Stimulated activated naive B cell treated with anti-CD40 and anti-IgM and Interleukin-4, amounts not matched to agents 10 μg/mL and 1 μg/mL and 100 μg/mL, for 72 hours (primary cell): ENCODE data around the gene TRIM29.

ENCODE experiments used
- ATAC-seq, 2 donors: fragments of 150-1000 bp; cut with Tn5 transposase; replicated peaks; 2 replicates each; pipeline ENCODE4 v1.10.0; 2021; ENCODE audit warnings: moderate library complexity in 1 of 2
- DNase-seq: peaks from one replicate; pipeline ENCODE4 v3.0.0; 2021
- H3K27ac Mint-ChIP-seq: one replicate; pipeline ENCODE4 v1.8.0; 2022; ENCODE audit warnings: mild to moderate bottlenecking, mixed read lengths
- H3K27me3 Mint-ChIP-seq, 2 donors: one replicate each; pipeline ENCODE4 v1.8.0; 2022; ENCODE audit warnings: mixed read lengths in 2 of 2
- H3K36me3 Mint-ChIP-seq, 2 donors: one replicate each; pipeline ENCODE4 v1.8.0; 2022; ENCODE audit warnings: mixed read lengths in 2 of 2, mild to moderate bottlenecking in 1 of 2
- H3K4me1 Mint-ChIP-seq, 2 donors: one replicate each; pipeline ENCODE4 v1.8.0; 2022; ENCODE audit warnings: mixed read lengths in 2 of 2, mild to moderate bottlenecking in 1 of 2
- H3K4me3 Mint-ChIP-seq, 2 donors: one replicate each; pipeline ENCODE4 v1.8.0; 2022; ENCODE audit warnings: mild to moderate bottlenecking in 2 of 2, mixed read lengths in 2 of 2, moderate library complexity in 1 of 2
- H3K9me3 Mint-ChIP-seq, 2 donors: one replicate each; pipeline ENCODE4 v1.8.0; 2022; ENCODE audit warnings: mixed read lengths in 2 of 2, mild to moderate bottlenecking in 1 of 2

Gene TRIM29

GRCh38 chr11:120179057-120179672, 41.3 kb upstream of the TRIM29 start:
- no peak for DNase-seq
- Mint-ChIP-seq H3K27ac (peak overlapping the region; percentile 68), H3K36me3 (no peaks in the 10 kb centered on the region), H3K4me1 (no peaks in the 10 kb centered on the region), H3K27me3 (peaks cover 28 to 45% of the 10 kb centered on the region in 2 donors), H3K4me3 (no peak overlapping the region), H3K9me3 (no peaks in the 10 kb centered on the region)
- ATAC-seq = no peak

DNA sequence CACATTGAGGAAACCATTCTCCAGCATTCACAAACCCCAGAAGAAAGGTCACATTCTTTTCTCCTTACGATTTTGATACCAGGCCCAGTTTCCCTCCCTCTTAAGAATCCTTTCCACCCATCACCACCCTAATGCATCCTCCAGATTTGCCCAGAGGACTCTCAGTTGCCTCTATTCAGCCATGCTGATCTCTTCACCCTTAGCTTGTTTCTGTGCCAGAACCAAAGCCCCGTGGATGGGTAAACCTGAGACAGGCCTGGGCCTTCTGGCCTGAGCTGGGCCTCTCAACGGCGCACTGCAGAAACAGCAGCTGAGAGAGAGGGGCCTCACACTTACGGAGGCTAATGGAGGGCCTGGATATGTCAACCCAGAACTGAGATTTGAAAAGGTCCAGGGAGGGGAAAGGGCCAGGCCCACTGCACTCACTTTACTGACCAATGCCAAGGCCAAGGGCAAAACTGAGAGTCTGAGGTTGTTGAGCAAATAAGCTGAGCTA, 40.7 kb upstream of the TRIM29 start:
- ATAC-seq (no peak), DNase-seq (no peak)
- no peaks in the 10 kb centered on the region for H3K36me3 Mint-ChIP-seq
- no peaks in the 10 kb centered on the region for H3K9me3 Mint-ChIP-seq
- no peaks in the 10 kb centered on the region for H3K4me1 Mint-ChIP-seq
- H3K27ac Mint-ChIP-seq = no peak overlapping the region
- peaks cover 31 to 51% of the 10 kb centered on the region in 2 donors for H3K27me3 Mint-ChIP-seq
- H3K4me3 Mint-ChIP-seq = no peak overlapping the region

- Mint-ChIP-seq H3K4me3 (no peak overlapping the region), H3K36me3 (no peaks in the 10 kb centered on the region), H3K4me1 (peaks cover 11 to 12% of the 10 kb centered on the region in 2 donors), H3K9me3 (no peaks in the 10 kb centered on the region), H3K27ac (no peak overlapping the region), H3K27me3 (peaks cover 57 to 77% of the 10 kb centered on the region in 2 donors)
- no peak for DNase-seq
- ATAC-seq = no peak
Measured at GRCh38 chr11:120174866-120175265, 37.0 kb upstream of the TRIM29 start.

DNA sequence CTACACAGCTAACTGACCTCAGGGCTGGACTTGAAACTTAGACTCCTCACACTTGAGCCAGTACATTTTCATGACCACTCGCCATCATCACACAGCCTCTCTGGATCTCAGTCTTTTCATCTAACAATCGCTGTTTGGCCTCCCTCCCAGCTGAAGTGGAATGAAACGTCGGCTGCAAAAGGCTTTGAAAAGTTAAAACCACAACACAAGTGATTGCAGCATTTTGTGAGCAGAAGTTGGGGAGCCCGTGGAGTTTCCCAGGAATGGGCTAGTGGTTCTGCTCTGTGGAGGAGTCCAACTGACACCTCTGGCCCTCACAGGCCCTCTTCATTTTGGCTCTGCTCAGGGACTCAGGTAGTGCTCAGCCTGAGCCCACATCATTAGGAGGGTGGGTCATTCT, 35.9 kb upstream of the TRIM29 start:
- peaks cover 53 to 75% of the 10 kb centered on the region in 2 donors for H3K27me3 Mint-ChIP-seq
- H3K4me1 Mint-ChIP-seq = peaks cover 13% of the 10 kb centered on the region in 2 donors
- DNase-seq = no peak
- no peaks in the 10 kb centered on the region for H3K36me3 Mint-ChIP-seq
- H3K4me3 Mint-ChIP-seq = no peak overlapping the region
- no peak overlapping the region for H3K27ac Mint-ChIP-seq
- ATAC-seq = no peak
- H3K9me3 Mint-ChIP-seq = no peaks in the 10 kb centered on the region

DNA sequence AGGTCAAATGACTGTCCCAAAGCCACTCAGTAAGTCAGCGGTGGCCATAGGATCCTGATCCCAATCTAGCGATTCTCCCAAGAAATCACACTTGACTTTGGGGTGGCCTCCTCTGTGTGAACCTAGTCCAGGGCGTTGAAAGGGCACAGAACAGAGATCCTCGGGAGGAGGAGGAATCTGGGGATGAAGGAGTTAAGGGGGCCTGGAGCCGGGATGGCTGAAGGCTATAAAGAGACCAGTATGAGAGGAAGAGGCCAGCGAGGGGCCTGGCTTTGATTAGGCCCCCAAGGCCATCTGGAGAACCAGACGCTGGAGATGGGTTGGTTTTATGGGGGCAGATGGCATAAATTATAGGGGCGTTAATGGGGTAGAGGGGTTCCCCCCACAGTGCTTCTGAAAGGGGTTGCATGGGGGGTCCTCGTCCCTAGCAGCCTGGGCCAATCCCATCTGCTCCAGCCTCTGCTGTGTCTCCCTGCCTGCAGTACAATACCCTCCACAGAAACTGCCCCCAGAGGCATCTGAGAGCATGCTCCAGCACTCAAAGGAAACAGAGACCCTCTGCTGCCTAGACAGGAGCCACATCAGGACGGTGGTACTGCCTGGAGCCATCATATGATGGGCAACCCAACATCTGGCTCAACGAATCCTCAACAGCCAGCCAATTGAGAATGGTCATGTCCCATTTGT, 35.2 kb upstream of the TRIM29 start:
- no peak overlapping the region for H3K27ac Mint-ChIP-seq
- DNase-seq (no peak), ATAC-seq (no peak)
- no peaks in the 10 kb centered on the region for H3K36me3 Mint-ChIP-seq
- H3K9me3 Mint-ChIP-seq = no peaks in the 10 kb centered on the region
- peaks cover 60 to 80% of the 10 kb centered on the region in 2 donors for H3K27me3 Mint-ChIP-seq
- H3K4me3 Mint-ChIP-seq = no peak overlapping the region
- peaks cover 16 to 17% of the 10 kb centered on the region in 2 donors for H3K4me1 Mint-ChIP-seq

DNA sequence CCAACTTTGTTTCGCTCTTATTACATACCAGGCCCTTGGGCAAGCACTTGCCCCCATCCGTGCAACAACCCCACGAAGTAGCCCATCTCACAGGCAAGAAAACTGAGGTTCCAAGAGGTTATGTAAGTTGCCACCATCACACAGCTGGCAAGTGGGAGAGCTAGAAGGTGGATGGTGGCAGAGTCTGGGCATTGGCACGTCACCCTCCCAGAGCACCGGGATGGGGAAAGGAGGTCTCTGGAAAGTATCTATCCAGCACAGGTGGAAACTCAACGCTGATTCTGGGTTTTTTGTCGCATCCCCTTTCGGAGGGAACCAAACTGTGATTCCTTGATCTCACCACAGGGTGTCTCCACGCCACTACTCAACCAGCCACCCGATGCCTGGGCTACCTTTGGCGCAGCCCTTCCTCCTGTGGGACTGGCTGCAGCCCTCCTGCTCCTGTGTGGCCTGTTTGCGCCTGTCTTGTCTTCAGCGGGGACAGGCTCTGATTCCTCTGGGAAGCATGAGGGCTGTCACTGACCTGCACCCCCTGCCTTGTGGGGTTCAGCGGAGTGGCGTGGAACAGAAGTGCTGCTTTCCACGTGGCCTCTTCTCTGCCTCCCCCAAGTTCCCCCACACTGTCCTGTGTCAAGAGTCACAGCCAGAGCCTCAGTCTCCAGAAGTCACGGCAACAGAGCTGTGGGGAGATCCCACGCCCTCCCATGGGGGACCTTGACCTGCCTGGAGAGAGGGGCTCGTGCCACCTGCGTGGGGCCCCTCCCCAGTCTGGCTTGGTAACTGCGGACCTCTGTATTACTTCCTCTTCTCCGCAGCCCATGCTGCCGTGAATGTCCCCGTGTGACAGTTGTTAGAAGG, 34.4 kb upstream of the TRIM29 start:
- Mint-ChIP-seq H3K27me3 (peaks cover 68 to 89% of the 10 kb centered on the region in 2 donors), H3K4me3 (peak overlapping the region in 1 of 2 donors; percentile 57), H3K27ac (peak overlapping the region; percentile 14), H3K9me3 (no peaks in the 10 kb centered on the region), H3K36me3 (no peaks in the 10 kb centered on the region), H3K4me1 (peaks cover 16 to 17% of the 10 kb centered on the region in 2 donors)
- ATAC-seq (peak; percentile 71 to 76), DNase-seq (peak; percentile 29)

DNA sequence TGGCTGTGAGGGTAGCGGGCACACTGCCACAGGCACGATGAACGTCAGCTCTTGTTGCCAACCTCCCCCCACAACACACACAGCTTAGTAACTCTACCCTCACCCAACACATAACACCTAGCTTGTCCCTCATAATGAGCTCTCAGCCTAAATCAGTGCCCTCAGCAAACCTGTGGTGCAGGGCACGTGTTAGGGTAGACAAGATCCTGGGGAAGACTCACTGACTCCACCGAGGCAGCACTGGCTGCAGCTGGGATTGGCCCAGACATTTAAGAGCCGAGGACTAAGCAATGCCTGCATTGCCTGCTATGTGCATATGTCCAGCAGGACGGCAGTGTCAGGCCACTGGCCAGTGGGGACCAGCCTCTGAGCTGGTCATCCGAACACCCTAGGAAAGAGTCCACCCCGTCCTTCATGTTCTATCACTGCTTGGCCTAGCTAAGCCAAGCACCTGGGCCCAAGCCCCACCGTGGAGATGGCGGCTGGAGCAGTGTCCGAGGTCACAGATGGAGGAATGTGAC, 32.9 kb upstream of the TRIM29 start:
- Mint-ChIP-seq H3K9me3 (peaks cover 2 to 3% of the 10 kb centered on the region in 2 donors), H3K27me3 (peaks cover 75 to 97% of the 10 kb centered on the region in 2 donors), H3K27ac (no peak overlapping the region), H3K36me3 (peaks cover under 1 to 1% of the 10 kb centered on the region in 2 donors), H3K4me3 (no peak overlapping the region), H3K4me1 (peaks cover 16 to 17% of the 10 kb centered on the region in 2 donors)
- DNase-seq (no peak), ATAC-seq (no peak)

GRCh38 chr11:120169981-120170698, 32.2 kb upstream of the TRIM29 start:
- Mint-ChIP-seq H3K4me1 (peaks cover 16 to 17% of the 10 kb centered on the region in 2 donors), H3K36me3 (peaks cover 2 to 4% of the 10 kb centered on the region in 2 donors), H3K9me3 (peaks cover 6 to 7% of the 10 kb centered on the region in 2 donors), H3K4me3 (no peak overlapping the region), H3K27me3 (peaks cover 74 to 97% of the 10 kb centered on the region in 2 donors), H3K27ac (no peak overlapping the region)
- DNase-seq (no peak), ATAC-seq (no peak)

GRCh38 chr11:120168960-120169681, 31.2 kb upstream of the TRIM29 start:
- DNase-seq = peak; percentile 20
- Mint-ChIP-seq H3K27me3 (peaks cover 74 to 92% of the 10 kb centered on the region in 2 donors), H3K36me3 (peaks cover 3 to 8% of the 10 kb centered on the region in 2 donors), H3K4me1 (peaks cover 16 to 17% of the 10 kb centered on the region in 2 donors), H3K4me3 (peak overlapping the region; percentile 48 to 75), H3K27ac (no peak overlapping the region), H3K9me3 (peaks cover 11 to 12% of the 10 kb centered on the region in 2 donors)
- ATAC-seq = peak; percentile 69 to 70

DNA sequence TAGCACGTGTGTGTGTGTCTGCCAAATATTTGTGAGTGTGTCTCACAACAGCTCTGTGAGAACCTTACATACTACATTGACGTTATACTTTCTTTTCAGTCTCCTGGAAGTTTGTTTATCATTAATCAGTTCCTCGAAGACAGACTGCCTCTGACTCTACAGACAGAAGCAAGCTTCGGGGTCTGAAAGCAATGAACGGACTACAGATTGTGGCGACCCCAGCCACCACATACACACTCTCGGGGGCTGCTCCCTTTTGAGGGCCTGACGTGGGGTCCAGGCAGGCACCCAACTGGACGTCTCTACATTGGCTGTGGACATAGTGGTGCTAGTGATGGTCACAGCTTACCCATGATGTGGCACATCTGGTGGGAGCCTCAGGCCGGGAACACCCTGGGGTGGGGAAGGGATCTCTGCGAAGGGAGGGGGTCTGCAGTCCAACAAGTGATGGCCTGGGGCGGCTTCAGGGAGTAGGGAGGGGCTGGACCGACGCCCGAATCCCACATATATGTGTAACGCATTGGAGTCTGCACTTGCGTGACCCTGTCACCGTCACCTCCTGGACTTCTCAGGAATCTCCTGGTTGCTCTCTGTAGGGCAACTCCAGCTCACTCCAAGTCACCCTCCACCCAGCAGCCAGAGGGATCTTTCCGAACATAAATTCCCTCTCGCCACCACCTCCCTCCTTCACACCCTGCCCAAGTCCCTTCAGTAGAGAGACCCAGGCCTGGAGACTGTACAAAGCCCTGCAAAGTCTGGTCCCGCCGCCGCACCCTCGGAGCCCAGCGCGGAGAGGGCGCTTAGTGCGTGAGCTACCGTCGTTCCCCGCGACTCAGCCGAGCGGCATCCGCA, 30.4 kb upstream of the TRIM29 start:
- H3K4me3 Mint-ChIP-seq = peak overlapping the region; percentile 48 to 75
- DNase-seq (no peak), ATAC-seq (no peak)
- H3K9me3 Mint-ChIP-seq = peaks cover 11 to 12% of the 10 kb centered on the region in 2 donors
- H3K36me3 Mint-ChIP-seq = peaks cover 3 to 8% of the 10 kb centered on the region in 2 donors
- H3K27me3 Mint-ChIP-seq = peaks cover 68 to 84% of the 10 kb centered on the region in 2 donors
- H3K4me1 Mint-ChIP-seq = peaks cover 16 to 17% of the 10 kb centered on the region in 2 donors
- H3K27ac Mint-ChIP-seq = no peak overlapping the region

GRCh38 chr11:120167659-120168058, 29.7 kb upstream of the TRIM29 start:
- peaks cover 3 to 8% of the 10 kb centered on the region in 2 donors for H3K36me3 Mint-ChIP-seq
- H3K4me3 Mint-ChIP-seq = no peak overlapping the region
- H3K9me3 Mint-ChIP-seq = peaks cover 11 to 12% of the 10 kb centered on the region in 2 donors
- ATAC-seq (no peak), DNase-seq (no peak)
- H3K27me3 Mint-ChIP-seq = peaks cover 61 to 77% of the 10 kb centered on the region in 2 donors
- H3K4me1 Mint-ChIP-seq = peaks cover 12 to 14% of the 10 kb centered on the region in 2 donors
- H3K27ac Mint-ChIP-seq = no peak overlapping the region

DNA sequence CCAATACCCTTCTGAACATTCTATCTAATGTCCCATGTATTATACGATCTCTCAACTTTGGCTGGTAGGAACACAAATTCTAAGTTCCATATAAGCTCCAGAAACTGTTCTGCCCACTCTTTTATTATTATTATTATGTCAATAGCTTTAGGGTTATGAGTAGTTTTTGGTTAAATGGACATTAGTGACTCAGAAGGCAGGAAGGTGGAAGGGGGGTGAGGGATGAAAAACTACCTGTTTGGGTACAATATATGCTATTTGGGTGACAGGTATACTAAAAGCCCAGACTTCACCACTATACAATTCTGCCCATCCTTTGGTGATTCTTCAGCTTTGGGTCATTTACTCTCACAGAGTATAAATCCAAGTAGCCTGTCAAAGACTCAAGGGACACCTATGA, 22.5 kb upstream of the TRIM29 start:
- H3K27me3 Mint-ChIP-seq = peaks cover 28 to 32% of the 10 kb centered on the region in 2 donors
- ATAC-seq (no peak), DNase-seq (no peak)
- peaks cover 1 to 4% of the 10 kb centered on the region in 2 donors for H3K36me3 Mint-ChIP-seq
- peaks cover 9 to 13% of the 10 kb centered on the region in 2 donors for H3K9me3 Mint-ChIP-seq
- no peaks in the 10 kb centered on the region for H3K4me1 Mint-ChIP-seq
- H3K4me3 Mint-ChIP-seq = no peak overlapping the region
- H3K27ac Mint-ChIP-seq = no peak overlapping the region
